Endodermal cell (in vitro differentiated cells): ENCODE measurements around the gene NANOG. TPM values are rescaled to one million over a fixed set of nuclear protein-coding genes. Genes with fewer than 3 reads are reported as not detected.
"Not testable (repeated sequence)": the region's sequence is repeated elsewhere in the genome, so short reads cannot be mapped to it uniquely, and the experiment has no call there.

Source experiments
- DNase-seq: peaks from one replicate; pipeline ENCODE4 v3.0.0-alpha.2; 2017
- H3K27ac ChIP-seq: 2 replicates; pipeline ENCODE4 v1.5.1; 2013; ENCODE audit warnings: mild to moderate bottlenecking, low read depth, low read length, moderate library complexity
- H3K27me3 ChIP-seq: 2 replicates; pipeline ENCODE4 v1.6.1; 2013; ENCODE audit warnings: mild to moderate bottlenecking, low read length, moderate library complexity; ENCODE audit not compliant: insufficient read depth, control insufficient read depth, poor library complexity, severe bottlenecking
- H3K36me3 ChIP-seq: 2 replicates; pipeline ENCODE4 v1.7.0; 2013; ENCODE audit warnings: mild to moderate bottlenecking, low read length, moderate library complexity; ENCODE audit not compliant: control insufficient read depth, insufficient read depth
- H3K4me1 ChIP-seq: one replicate; pipeline ENCODE4 v1.7.0; 2013; ENCODE audit warnings: low read length; ENCODE audit not compliant: control insufficient read depth, insufficient read depth
- H3K4me3 ChIP-seq: 2 replicates; pipeline ENCODE4 v1.5.1; 2013; ENCODE audit warnings: mild to moderate bottlenecking, low read length, moderate library complexity
- H3K9ac ChIP-seq: 2 replicates; pipeline ENCODE4 v1.6.1; 2013; ENCODE audit warnings: mild to moderate bottlenecking, low read length, moderate library complexity; ENCODE audit not compliant: poor library complexity, severe bottlenecking; ENCODE audit errors: extremely low read depth
- H3K9me3 ChIP-seq: 2 replicates; pipeline ENCODE4 v1.6.1; 2013; ENCODE audit warnings: mild to moderate bottlenecking, low read length, moderate library complexity; ENCODE audit not compliant: control insufficient read depth
- H3K27ac Mint-ChIP-seq: 2 replicates; pipeline ENCODE4 v1.8.0; 2020; ENCODE audit warnings: mixed read lengths
- H3K27me3 Mint-ChIP-seq: 2 replicates; pipeline ENCODE4 v1.8.0; 2021; ENCODE audit warnings: mild to moderate bottlenecking, mixed read lengths; ENCODE audit not compliant: insufficient read depth
- H3K36me3 Mint-ChIP-seq: 2 replicates; pipeline ENCODE4 v1.8.0; 2020; ENCODE audit warnings: low read depth, mixed read lengths
- H3K4me1 Mint-ChIP-seq: 2 replicates; pipeline ENCODE4 v1.8.0; 2020; ENCODE audit warnings: mixed read lengths
- H3K4me3 Mint-ChIP-seq: 2 replicates; pipeline ENCODE4 v1.8.0; 2020; ENCODE audit warnings: mild to moderate bottlenecking, moderate library complexity, mixed read lengths
- H3K9me3 Mint-ChIP-seq: 2 replicates; pipeline ENCODE4 v1.8.0; 2020; ENCODE audit warnings: mild to moderate bottlenecking, mixed read lengths
- CTCF ChIP-seq: fragments of 200-600 bp; sonication (generic); conservative IDR thresholded peaks from 2 replicates; pipeline ENCODE4 v1.5.0; 2021; ENCODE audit warnings: antibody characterized with exemption, mild to moderate bottlenecking
- WGBS, 2 experiments: methylation state at CpG; one replicate each; pipeline versions ENCODE4 v1.1.5 to v1.1.7; 2013; ENCODE audit warnings: missing lambda C conversion rate in 2 of 2, mixed read lengths in 1 of 2; ENCODE audit not compliant: insufficient coverage in 1 of 2, insufficient read length in 1 of 2; 5-methylcytosine and 5-hydroxymethylcytosine counted together
- total RNA-seq, 2 donors: library from RNA; stranded (reverse); fragmentation: NEBNext Ultra II Directional in 1 of 2; extraction: Animal tissue kit (Norgen Biotek cat#: 25700) in 1 of 2; gene quantifications; 2 replicates in 1 of 2; 3 replicates in 1 of 2; pipeline ENCODE4 v1.2.1, GENCODE V29; 2021

The NANOG gene
- total RNA-seq, 2 donors from 2014 or later, result 6.1 to 79.5 TPM

- Histone ChIP-seq H3K4me1 (no peaks in the 10 kb centered on the region), H3K27ac (no peak overlapping the region), H3K9ac (no peak overlapping the region), H3K36me3 (no peaks in the 10 kb centered on the region), H3K9me3 (no peaks in the 10 kb centered on the region), H3K4me3 (no peak overlapping the region), H3K27me3 (no peaks in the 10 kb centered on the region)
- no peak for DNase-seq
- no peaks in the 10 kb centered on the region for H3K27me3 Mint-ChIP-seq
- no peaks in the 10 kb centered on the region for H3K9me3 Mint-ChIP-seq
- TF ChIP-seq CTCF, result no peak
- WGBS, 2 experiments, result 79 to 85% methylated on average over 3 to 7 of the region's 9 CpGs
- H3K36me3 Mint-ChIP-seq, result no peaks in the 10 kb centered on the region
- no peak overlapping the region for H3K4me3 Mint-ChIP-seq
- H3K4me1 Mint-ChIP-seq, result peaks cover 35% of the 10 kb centered on the region
- H3K27ac Mint-ChIP-seq, result peak overlapping the region; percentile 29
These were observed 45.9 kb downstream of the NANOG start for GRCh38 chr12:7835116-7835515.

GRCh38 chr12:7835766-7836165 is 46.6 kb downstream of the NANOG start:
- Mint-ChIP-seq H3K9me3 (peaks cover 2% of the 10 kb centered on the region), H3K27me3 (no peaks in the 10 kb centered on the region), H3K4me1 (peaks cover 35% of the 10 kb centered on the region), H3K4me3 (no peak overlapping the region), H3K27ac (no peak overlapping the region), H3K36me3 (no peaks in the 10 kb centered on the region)
- TF ChIP-seq CTCF, result no peak
- no peak overlapping the region for H3K9ac ChIP-seq
- H3K9me3 ChIP-seq, result no peaks in the 10 kb centered on the region
- H3K4me1 ChIP-seq, result no peaks in the 10 kb centered on the region
- no peak for DNase-seq
- H3K27ac ChIP-seq, result no peak overlapping the region
- no peaks in the 10 kb centered on the region for H3K36me3 ChIP-seq
- no peaks in the 10 kb centered on the region for H3K27me3 ChIP-seq
- no peak overlapping the region for H3K4me3 ChIP-seq
- 91 to 93% methylated on average over 5 of the region's 5 CpGs for WGBS, 2 experiments

- no peaks in the 10 kb centered on the region for H3K4me1 ChIP-seq
- TF ChIP-seq CTCF, result no peak
- H3K9ac ChIP-seq, result no peak overlapping the region
- no peaks in the 10 kb centered on the region for H3K9me3 ChIP-seq
- Mint-ChIP-seq H3K27me3 (no peaks in the 10 kb centered on the region), H3K27ac (no peak overlapping the region), H3K4me3 (no peak overlapping the region), H3K4me1 (peaks cover 39% of the 10 kb centered on the region), H3K36me3 (no peaks in the 10 kb centered on the region), H3K9me3 (peaks cover 2% of the 10 kb centered on the region)
- no peak overlapping the region for H3K27ac ChIP-seq
- no peak for DNase-seq
- no peaks in the 10 kb centered on the region for H3K27me3 ChIP-seq
- no peaks in the 10 kb centered on the region for H3K36me3 ChIP-seq
- no peak overlapping the region for H3K4me3 ChIP-seq
- WGBS, 2 experiments, result 40 to 87% methylated on average over 1 to 5 of the region's 6 CpGs
These were observed 48.2 kb downstream of the NANOG start for GRCh38 chr12:7837366-7837765.

GRCh38 chr12:7839226-7839625 is 50.0 kb downstream of the NANOG start:
- not testable (repeated sequence) for H3K4me3 Mint-ChIP-seq, DNase-seq, H3K36me3 Mint-ChIP-seq, H3K9ac ChIP-seq, H3K9me3 ChIP-seq, H3K27ac Mint-ChIP-seq, H3K27me3 Mint-ChIP-seq, H3K4me1 ChIP-seq, H3K27ac ChIP-seq, H3K4me3 ChIP-seq, H3K9me3 Mint-ChIP-seq, H3K36me3 ChIP-seq, H3K27me3 ChIP-seq
- peaks cover 33% of the 10 kb centered on the region for H3K4me1 Mint-ChIP-seq
- 86 to 87% methylated on average over 4 to 6 of the region's 10 CpGs for WGBS, 2 experiments

- not testable (repeated sequence) for H3K27me3 Mint-ChIP-seq, H3K27me3 ChIP-seq, H3K4me3 Mint-ChIP-seq, H3K27ac ChIP-seq, H3K9ac ChIP-seq, H3K4me1 ChIP-seq, DNase-seq, H3K4me3 ChIP-seq, H3K27ac Mint-ChIP-seq, H3K9me3 Mint-ChIP-seq, H3K9me3 ChIP-seq, H3K36me3 ChIP-seq, H3K36me3 Mint-ChIP-seq
- peaks cover 31% of the 10 kb centered on the region for H3K4me1 Mint-ChIP-seq
- 88 to 96% methylated on average over 2 to 6 of the region's 7 CpGs for WGBS, 2 experiments
These were observed 50.6 kb downstream of the NANOG start for GRCh38 chr12:7839848-7840247.
